ENCODE measurements around the gene SLC25A26.

Gene SLC25A26

DNA sequence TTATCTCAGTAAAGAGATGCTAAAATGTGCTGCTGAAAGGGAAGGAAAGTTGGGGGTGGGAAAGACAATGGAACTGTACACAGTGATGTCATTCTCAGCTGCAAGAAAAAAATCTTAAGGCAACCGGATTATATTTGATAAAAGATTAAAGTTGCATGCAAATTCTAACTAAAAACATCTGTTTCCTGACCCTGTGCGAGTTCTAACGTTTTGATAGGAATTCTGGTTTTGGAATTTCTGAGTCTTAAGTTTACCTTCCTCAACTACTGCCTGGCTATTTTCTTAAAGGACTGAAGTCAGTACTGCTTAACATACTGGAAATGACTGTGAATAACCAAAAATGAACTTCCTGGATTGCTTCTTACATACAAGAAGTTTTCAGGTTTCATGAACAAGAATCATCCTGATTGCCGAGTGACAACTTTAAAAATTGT lies 115.5 kb downstream of the SLC25A26 start:
- DNase-seq, result no peak

- DNase-seq, result no peak
Observed at GRCh38 chr3:66338927-66339326, 118.1 kb downstream of the SLC25A26 start.

DNA sequence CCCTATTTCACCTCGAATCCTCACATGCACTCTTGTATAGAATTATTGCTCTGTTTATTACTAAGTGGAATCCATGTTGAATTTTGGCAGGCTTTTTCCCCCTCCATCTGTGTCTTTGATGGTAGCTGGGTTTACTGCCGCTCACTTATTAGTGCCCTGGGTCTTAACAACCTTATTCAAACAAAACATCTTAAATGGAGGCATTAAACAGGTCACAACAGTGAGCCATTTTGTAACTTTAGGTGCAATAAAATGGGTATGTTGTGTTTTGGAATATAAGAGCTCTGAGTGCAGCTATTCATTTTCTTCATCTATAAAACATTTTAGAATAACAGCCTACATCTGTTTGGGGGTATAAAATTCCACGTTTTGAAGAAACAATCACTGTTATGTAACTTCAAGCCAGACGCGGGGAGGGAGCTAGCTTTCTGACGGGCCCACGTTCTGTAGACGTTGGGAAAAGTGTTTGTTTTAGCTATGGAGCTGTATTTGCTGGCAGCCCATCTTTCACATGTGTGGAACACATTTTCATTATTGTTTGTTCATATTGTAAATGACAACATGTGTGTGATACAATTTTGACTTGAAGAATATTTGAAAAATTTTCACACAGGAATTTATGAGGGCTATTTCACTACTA lies 122.0 kb downstream of the SLC25A26 start:
- DNase-seq, result no peak

GRCh38 chr3:66344391-66344811 lies 123.6 kb downstream of the SLC25A26 start:
- no peak for DNase-seq

DNA sequence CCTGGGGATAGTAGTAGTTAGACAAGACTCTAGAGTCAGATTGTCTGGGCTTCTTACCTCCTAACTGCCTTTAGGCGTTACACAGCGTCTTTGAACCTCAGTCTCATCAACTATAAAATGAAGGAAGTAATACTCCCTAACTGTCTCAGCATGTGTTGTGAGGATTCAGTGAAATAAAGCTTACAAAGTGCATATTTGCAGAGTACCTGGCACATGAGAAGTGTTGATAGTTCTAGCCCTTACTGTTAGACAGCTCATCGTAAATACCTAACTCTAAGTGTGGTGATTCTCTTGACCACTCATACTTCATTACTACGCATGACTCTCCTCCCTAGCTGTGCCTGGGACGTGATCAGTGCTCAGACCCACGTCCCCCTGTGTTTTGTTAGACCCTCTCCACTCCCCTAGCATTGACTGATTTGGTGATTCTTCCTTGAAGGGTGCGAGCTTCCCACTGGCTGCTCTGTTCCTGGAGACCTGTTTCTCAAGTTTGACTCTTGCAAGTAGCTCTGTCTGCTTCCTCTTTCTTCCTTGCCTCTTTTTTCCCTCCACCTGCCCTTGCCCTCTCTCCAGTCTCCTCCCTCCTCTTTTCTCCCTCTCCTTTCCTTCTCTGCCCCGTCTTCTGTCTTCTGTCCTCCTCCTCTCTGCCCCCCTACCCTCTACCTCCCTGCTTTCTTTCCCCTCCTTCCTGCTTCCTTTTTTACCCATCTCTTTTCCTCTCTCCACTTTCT lies 124.2 kb downstream of the SLC25A26 start:
- DNase-seq, result no peak

GRCh38 chr3:66348704-66349103 lies 127.9 kb downstream of the SLC25A26 start:
- no peak for DNase-seq

GRCh38 chr3:66350601-66351000 lies 129.8 kb downstream of the SLC25A26 start:
- no peak for DNase-seq

DNA sequence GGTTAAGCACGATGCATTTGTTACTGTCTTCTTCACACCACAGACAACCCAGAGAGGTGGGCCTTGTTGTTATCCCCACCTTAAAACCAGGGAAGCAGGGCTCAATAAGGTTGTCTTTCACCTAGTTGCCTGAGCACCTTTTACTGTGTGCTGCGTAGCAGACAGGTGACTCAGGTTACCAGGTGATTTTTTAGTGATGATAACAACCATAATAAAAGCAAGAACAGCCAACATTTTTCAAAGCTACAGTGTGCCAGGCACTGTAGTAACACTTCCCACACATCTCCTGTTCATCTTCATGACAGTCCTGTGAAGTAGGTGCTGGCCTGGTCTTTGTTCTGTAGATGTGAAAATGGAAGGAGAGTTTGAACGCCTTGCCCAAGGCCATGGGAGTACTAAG lies 132.2 kb downstream of the SLC25A26 start:
- DNase-seq, result no peak

DNA sequence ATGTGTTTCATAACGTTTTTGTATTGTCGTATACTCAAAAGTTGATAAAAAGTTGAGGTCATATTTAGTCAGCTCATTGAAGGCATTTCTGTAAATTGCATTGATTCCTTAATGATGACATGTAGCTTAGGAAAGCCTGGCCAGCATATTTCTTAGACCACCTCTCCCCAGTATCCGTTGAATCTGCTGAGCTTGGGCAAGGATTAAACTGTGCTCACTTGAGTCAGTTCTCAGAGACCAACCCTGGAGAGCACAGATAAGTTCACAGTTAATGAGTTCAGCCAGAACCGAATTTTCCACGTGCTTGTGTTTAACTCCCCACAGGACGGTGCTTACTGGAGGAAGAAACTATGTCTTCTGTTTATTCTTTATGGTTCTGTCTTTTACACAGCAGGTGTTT lies 132.7 kb downstream of the SLC25A26 start:
- no peak for DNase-seq

DNA sequence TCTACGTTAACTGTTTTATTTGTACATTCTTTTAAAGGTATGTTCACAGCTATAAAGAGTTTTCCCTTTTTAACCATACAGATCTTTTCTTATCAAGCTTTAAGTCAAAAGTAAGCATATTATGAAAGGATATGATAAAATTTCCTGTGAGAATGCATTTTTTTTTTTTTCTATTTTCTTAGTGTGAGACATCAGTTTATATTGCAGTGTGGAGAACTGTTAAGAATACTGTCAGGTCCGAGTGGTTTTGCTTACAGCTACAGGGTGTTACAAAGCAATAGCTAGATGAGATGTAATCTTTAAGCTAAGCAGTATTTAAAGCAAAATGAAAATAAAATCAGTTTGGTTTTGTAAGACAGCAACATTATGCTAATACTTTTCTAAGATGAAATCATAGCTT lies 133.2 kb downstream of the SLC25A26 start:
- DNase-seq, result no peak

GRCh38 chr3:66355394-66355793 lies 134.6 kb downstream of the SLC25A26 start:
- no peak for DNase-seq

- DNase-seq, result no peak
Observed at GRCh38 chr3:66355997-66356396, 135.2 kb downstream of the SLC25A26 start.

GRCh38 chr3:66361356-66361755 lies 140.6 kb downstream of the SLC25A26 start:
- no peak for DNase-seq

DNA sequence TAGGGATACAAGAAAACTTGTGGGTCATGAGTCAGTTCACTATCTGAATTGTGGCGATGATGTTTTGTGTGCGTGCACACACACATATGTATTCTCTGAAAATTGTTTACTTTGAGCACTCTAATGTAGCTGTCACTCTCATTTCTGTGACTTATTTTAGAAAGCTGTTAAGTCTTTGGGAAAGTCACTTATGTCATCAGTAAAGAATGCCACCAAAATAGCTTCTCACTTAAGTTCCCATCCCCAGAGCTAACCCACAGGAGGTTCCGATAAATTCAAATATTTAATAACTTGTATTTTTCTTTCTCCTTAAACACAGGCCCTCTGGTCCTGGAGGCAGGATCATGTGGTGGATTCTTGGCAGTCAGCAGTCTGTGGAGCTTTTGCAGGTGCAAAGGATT lies 141.7 kb downstream of the SLC25A26 start:
- no peak for DNase-seq

GRCh38 chr3:66363148-66363547 lies 142.3 kb downstream of the SLC25A26 start:
- no peak for DNase-seq

GRCh38 chr3:66365080-66365479 lies 144.3 kb downstream of the SLC25A26 start:
- no peak for DNase-seq

DNA sequence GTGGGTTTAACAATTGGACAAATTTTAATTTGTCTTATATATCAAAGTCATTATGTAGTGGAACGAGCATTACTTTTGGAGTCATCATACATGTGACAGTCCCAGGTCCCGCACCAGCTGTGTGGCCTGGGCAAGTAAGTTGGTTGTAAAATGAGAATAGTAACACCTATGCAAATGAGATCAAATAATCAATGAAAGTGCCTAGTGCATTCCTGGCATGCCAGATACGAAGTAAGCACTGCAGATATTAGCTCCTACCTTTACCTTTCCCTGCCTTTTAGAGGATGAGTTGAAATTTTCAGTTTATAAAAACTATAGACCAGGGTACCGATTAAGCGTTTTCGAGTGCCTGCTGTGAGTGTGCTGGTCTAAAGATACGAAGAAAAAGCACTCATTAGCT lies 145.9 kb downstream of the SLC25A26 start:
- no peak for DNase-seq

DNA sequence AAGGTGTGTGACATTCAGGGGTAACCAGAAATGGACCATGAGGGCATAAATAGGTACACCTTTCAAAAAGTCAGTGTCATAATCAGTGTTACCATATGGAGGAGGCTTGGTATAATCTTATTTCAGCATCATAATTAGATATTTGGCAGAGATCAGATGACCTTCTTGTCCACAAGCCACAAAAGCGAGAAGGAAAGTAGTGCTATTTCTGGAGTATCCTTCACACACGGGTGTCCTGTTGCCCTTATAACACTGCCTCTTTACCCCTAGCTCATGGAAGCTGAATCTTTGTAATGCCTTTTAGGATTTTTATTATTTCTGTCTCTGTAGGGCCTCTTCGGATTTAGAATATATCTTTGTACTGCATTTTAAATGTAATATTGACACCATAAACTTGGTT lies 147.2 kb downstream of the SLC25A26 start:
- DNase-seq, result no peak

GRCh38 chr3:66370179-66370578 lies 149.4 kb downstream of the SLC25A26 start:
- DNase-seq, result no peak

- no peak for DNase-seq
Observed at GRCh38 chr3:66371432-66371831, 150.6 kb downstream of the SLC25A26 start.

GRCh38 chr3:66372681-66373350 lies 152.0 kb downstream of the SLC25A26 start:
- no peak for DNase-seq

- no peak for DNase-seq
Observed at GRCh38 chr3:66376568-66376967, 155.8 kb downstream of the SLC25A26 start.

DNA sequence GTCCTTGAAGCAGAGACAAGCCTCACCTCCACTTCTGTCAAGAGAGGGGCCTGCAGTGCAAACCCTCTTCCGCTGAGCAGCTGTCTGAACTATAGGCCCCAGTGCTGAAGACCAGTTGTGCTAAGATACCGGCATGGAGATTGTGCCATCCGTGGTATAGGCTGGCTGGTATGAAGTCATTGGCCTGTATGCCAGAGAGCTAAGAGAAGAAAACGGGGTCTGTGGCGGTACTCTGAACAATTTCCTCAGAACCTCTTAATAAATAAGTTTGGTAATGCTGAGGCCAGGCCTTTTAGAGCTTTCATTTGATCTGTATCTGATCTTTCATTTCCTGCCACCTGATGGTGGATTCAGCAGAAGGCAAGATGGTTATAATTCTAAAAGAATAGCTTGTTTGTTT lies 157.0 kb downstream of the SLC25A26 start:
- DNase-seq, result no peak

DNA sequence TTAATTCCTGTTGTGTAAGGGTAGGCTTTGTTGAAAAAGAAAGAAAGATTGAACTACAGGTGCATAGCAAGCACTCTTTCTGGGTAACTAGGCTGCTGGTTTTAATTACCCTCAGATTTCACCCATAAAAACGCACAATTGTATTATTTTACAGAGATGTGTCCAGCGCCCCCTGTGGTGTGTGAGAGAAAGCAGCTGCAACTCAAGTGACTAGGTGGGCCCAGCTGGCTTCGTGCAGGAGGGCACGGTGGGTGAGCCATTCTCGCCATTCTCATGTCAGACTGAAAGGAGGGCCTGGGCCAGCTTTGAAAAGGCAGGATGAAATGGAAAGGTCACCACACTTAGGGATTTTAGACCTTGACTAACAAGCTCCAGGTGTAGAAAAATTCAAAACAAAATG lies 157.5 kb downstream of the SLC25A26 start:
- DNase-seq, result no peak
